ENCODE measurements around the gene SNX33.

The SNX33 gene

DNA sequence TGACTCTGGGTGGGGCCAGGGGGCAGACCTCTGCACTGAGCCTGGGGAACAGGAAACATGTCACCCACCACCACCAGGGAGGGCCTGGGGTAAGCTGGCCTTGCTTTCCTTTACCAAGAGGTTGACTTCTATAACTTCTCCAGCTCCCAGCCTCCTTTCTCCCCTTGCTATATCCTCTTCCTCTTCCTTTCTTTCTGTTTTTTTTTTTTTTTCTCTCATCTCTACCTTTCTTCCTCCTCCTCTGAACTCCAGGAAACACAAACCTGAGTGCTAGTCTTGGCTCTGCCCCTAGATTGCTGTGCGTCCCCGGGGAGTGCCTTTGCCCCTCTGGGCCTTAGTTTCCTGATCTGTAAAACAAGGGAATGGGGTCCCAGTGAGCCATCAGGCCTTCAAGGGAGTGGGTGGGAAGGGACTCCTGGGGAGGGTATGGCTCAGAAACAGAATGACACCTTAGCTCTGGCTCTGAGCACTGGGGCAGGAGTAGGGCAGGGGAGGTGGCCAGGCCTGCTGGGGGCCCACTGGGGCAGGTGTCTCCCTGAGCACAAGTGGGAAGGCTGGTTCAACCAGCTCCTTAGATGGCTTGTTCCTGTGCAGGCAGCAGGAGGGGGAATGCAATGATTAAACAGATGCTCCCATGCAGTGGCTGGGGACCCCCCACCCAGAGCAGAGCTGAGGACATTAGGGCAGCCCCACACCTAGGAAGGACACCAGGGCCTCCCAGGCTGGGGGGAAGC lies 4.3 kb downstream of the SNX33 start:
- Mint-ChIP-seq H3K4me3 (peak overlapping the region; percentile 74 to 96 (median 75)), H3K36me3 (ENCODE audit: low read depth) (peaks cover 28% of the 10 kb centered on the region), H3K27ac (peak overlapping the region in 2 of 3 experiments; percentile 30 to 51), H3K4me1 (peaks cover 54% of the 10 kb centered on the region), H3K27me3 (ENCODE audit: low read depth) (no peaks in the 10 kb centered on the region), H3K9me3 (no peaks in the 10 kb centered on the region)
- TF ChIP-seq, protein P1, sequence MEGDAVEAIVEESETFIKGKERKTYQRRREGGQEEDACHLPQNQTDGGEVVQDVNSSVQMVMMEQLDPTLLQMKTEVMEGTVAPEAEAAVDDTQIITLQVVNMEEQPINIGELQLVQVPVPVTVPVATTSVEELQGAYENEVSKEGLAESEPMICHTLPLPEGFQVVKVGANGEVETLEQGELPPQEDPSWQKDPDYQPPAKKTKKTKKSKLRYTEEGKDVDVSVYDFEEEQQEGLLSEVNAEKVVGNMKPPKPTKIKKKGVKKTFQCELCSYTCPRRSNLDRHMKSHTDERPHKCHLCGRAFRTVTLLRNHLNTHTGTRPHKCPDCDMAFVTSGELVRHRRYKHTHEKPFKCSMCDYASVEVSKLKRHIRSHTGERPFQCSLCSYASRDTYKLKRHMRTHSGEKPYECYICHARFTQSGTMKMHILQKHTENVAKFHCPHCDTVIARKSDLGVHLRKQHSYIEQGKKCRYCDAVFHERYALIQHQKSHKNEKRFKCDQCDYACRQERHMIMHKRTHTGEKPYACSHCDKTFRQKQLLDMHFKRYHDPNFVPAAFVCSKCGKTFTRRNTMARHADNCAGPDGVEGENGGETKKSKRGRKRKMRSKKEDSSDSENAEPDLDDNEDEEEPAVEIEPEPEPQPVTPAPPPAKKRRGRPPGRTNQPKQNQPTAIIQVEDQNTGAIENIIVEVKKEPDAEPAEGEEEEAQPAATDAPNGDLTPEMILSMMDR (IDR thresholded peaks at IDR 0.05; ENCODE audit: unreplicated experiment in 3 of 3) = no peak

DNA sequence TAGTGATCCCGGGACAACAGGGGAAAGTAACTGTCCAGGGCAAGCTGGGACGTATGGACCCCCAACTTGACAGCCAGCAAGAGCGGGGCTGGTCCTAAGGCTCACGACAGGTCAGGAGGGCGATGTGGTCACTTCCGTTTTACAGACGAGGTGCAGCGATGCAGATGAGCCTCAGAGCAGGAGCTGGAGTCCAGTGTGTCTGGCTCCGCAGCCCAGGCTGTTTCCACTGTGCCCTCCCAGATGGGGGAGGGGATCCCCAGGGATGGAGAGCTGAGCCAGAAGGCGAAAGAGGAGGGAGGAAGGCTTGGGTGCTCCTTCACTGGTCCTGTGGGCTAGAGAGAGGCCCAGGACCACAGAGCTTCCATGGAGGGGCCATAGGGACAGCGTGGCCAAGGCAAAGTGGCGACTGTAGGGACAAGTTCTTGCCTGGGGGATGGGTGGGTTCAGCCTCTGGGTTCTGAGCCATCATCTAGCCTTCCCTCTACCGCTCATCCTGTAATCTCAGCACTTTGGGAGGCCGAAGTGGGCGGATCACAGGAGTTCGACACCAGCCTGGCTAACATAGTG lies 5.7 kb downstream of the SNX33 start:
- Mint-ChIP-seq H3K9me3 (no peaks in the 10 kb centered on the region), H3K4me1 (peaks cover 51% of the 10 kb centered on the region), H3K27me3 (ENCODE audit: low read depth) (no peaks in the 10 kb centered on the region), H3K4me3 (peak overlapping the region in 2 of 3 experiments; percentile 7 to 96), H3K36me3 (ENCODE audit: low read depth) (peaks cover 39% of the 10 kb centered on the region), H3K27ac (peak overlapping the region in 1 of 3 experiments; percentile 37)
- TF ChIP-seq, protein P1 (IDR thresholded peaks at IDR 0.05; ENCODE audit: unreplicated experiment in 3 of 3) = no peak

DNA sequence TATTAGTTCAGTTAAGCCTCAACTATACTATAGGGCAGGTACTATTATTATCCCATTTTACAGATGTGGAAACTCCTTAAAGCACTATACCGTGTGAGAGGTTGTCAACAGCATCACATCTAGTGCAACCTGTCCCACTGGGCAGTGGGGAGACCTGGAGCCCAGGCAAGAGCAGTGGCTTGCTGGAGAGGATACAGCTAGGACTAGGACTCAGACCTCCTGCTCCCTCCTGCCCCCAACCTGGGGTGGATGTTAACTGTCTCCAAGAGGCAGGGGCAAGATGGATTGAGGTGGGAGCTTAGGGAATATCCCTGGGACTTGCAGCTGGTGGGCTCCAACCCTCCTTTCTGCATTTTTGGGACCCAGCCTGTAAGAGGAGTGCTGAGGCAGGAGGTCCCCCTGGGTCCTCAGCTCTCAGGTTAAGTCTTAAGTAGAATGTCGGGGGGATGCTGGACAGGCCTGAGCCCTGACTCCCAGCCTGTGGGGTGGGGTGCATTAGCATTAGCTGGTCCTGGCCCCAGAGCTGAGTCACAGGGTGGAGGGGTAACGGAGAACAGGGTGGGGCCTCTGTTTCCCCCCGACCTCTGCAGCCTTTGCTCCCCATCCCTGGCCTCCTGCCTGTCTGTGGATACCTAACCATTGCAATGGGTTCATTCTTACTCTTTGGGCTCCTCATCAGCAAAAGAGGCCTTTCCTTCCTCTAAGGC lies 6.6 kb downstream of the SNX33 start:
- H3K9me3 Mint-ChIP-seq = no peaks in the 10 kb centered on the region
- TF ChIP-seq, protein P1 (IDR thresholded peaks at IDR 0.05; ENCODE audit: unreplicated experiment in 3 of 3) = no peak
- H3K4me1 Mint-ChIP-seq = peaks cover 42% of the 10 kb centered on the region
- peaks cover 39% of the 10 kb centered on the region for H3K36me3 Mint-ChIP-seq (ENCODE audit: low read depth)
- peak overlapping the region in 1 of 3 experiments; percentile 8 for H3K4me3 Mint-ChIP-seq
- H3K27ac Mint-ChIP-seq = no peak overlapping the region
- H3K27me3 Mint-ChIP-seq (ENCODE audit: low read depth) = no peaks in the 10 kb centered on the region

DNA sequence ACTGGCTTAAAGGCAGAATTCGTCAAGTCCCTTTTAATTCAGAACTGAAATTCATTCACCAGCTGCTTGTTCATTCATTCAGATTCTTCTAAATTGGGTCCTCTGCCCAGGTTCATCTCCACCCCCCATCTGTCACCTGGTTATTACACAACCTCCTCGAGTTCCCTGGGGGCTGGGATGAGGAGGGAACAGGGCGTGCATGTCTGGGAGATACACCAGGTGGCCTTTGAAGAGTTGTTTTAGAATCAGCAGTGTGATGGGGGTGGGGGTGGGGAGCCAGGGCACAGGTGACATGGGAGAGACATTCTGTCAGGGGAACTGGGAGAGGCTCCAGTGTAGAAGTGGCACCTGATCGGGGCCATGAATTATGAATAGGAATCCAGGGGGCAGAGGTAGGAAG lies 8.2 kb downstream of the SNX33 start:
- TF ChIP-seq, protein P1 (IDR thresholded peaks at IDR 0.05; ENCODE audit: unreplicated experiment in 3 of 3) = no peak

DNA sequence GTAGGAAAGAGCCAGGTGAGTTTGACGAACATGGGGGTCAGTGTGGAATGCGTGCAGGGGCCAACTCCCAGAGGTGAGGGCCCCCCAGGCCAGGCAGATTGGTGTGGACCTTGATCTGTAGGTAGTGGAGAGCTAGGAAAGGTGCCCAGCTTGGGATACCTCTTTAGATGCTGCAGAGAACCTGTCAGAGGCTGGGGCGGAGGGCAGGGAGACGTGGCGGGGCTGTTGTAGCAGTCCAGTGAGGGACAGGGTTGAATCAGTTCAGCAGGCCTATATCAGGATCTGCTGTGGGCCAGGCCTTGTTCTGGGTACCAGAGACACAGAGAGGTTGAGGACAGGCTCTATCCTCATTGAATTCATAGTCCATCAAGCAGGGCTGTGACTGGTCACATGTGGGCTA lies 8.6 kb downstream of the SNX33 start:
- TF ChIP-seq, protein P1 (IDR thresholded peaks at IDR 0.05; ENCODE audit: unreplicated experiment in 3 of 3) = no peak
- Mint-ChIP-seq H3K36me3 (ENCODE audit: low read depth) (peaks cover 27% of the 10 kb centered on the region), H3K9me3 (no peaks in the 10 kb centered on the region), H3K4me1 (peaks cover 29% of the 10 kb centered on the region), H3K27ac (peak overlapping the region in 1 of 3 experiments; percentile 3), H3K4me3 (no peak overlapping the region), H3K27me3 (ENCODE audit: low read depth) (no peaks in the 10 kb centered on the region)

More for the DNA sequence above, 8.2 kb downstream of the SNX33 start:
- Mint-ChIP-seq H3K36me3 (ENCODE audit: low read depth) (peaks cover 31% of the 10 kb centered on the region), H3K4me3 (no peak overlapping the region), H3K4me1 (peaks cover 31% of the 10 kb centered on the region), H3K27ac (peak overlapping the region in 1 of 3 experiments; percentile 3), H3K9me3 (no peaks in the 10 kb centered on the region), H3K27me3 (ENCODE audit: low read depth) (no peaks in the 10 kb centered on the region)

Measured in nephron (organoid).